Retinal pigment epithelial cell (primary cell): ENCODE data around the gene VASP.

ENCODE experiments used
- DNase-seq: peaks from one replicate; pipeline ENCODE4 v3.0.0-alpha.2; 2010; ENCODE audit warnings: low read depth
- H3K4me3 ChIP-seq: 2 replicates; pipeline ENCODE4 v1.5.1; 2011; ENCODE audit warnings: mild to moderate bottlenecking, low read length, control low read depth, moderate library complexity
- CTCF ChIP-seq: conservative IDR thresholded peaks from 2 replicates; pipeline ENCODE4 v1.5.1; 2011; ENCODE audit warnings: low read depth, low read length, control low read depth, inconsistent platforms

The VASP gene

DNA sequence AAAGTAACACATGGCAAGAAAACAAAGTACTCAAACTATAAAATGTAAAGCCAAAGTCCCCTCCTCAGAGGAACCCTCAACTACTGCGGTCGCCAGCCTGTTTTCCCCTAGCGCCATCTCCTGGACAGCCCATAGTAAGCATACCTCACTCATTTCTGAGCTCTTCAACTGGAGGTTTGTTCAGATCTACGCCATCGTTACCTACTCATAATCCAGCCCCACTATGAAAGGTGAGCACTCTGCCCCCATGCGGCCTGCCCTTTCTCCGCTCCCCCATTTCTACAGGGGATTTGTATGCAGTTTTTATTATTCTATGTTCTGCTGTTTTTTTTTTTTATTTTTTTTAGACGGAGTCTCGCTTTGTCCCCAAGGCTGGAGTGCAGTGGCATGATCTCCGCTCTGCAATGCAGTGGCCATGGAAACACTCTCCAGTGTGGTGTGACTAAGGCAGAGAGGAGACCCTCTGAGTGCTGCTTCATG, 51.2 kb downstream of the VASP start:
- peak; percentile 85 for TF ChIP-seq CTCF
- no peak overlapping the region for H3K4me3 ChIP-seq
- no peak for DNase-seq

GRCh38 chr19:45560038-45560437, 52.8 kb downstream of the VASP start:
- no peak for DNase-seq
- no peak overlapping the region for H3K4me3 ChIP-seq
- TF ChIP-seq CTCF, result no peak

- no peak for DNase-seq
- no peak overlapping the region for H3K4me3 ChIP-seq
- TF ChIP-seq CTCF, result no peak
Measured at GRCh38 chr19:45560686-45561085, 53.4 kb downstream of the VASP start.

DNA sequence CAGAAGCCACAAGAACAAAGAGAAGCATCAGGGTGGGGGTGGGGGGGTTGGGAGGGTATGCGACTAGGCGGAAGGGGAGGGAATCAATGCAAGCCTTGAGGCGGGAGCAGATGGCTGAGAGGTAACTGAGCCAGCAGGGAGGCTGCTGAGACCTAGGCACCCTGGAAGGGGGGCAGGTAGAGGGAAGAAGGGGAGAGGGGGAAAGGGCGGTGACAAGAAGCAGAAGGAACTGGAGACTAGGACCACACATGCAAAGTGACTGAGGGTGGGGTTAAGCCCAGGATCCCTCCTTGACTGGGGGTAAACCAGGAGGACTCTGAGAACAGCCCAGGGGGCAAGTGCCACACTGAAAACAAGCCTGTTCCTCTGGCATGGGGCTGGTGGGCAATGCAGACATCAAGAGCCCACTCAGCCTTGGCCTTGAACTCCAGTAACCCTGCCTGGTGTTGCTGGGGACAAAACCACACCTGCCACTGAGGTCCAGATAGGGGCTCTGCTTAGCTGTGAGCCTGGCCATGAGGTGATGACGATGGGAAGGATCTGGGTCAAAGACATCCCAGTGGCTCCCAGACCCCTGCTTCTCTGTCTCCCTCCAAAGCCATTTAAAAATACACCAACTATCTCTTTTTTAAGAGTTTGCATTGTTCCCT, 57.0 kb downstream of the VASP start:
- TF ChIP-seq CTCF, result no peak
- DNase-seq, result no peak
- no peak overlapping the region for H3K4me3 ChIP-seq

GRCh38 chr19:45567609-45568008, 60.3 kb downstream of the VASP start:
- no peak for DNase-seq
- no peak for TF ChIP-seq CTCF
- no peak overlapping the region for H3K4me3 ChIP-seq

DNA sequence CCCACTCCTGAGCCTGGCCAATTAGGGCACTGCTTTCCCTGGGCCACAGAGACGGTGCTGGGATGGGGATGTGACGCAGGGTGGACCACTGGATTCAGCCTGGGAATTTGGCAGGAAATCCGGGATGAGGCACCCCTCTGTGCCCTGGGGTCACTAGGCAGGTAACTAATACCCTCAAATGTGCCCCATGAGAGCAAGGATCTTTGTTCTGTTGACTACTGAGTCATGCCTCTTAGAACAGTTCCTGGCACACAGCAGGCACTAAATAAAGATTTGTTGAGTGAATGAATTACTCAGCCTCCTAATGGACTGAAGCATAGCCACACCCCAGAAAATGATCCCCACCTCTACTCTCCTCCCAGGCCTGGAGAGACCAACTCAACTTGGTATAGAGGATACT, 61.5 kb downstream of the VASP start:
- DNase-seq, result no peak
- no peak overlapping the region for H3K4me3 ChIP-seq
- TF ChIP-seq CTCF, result no peak

DNA sequence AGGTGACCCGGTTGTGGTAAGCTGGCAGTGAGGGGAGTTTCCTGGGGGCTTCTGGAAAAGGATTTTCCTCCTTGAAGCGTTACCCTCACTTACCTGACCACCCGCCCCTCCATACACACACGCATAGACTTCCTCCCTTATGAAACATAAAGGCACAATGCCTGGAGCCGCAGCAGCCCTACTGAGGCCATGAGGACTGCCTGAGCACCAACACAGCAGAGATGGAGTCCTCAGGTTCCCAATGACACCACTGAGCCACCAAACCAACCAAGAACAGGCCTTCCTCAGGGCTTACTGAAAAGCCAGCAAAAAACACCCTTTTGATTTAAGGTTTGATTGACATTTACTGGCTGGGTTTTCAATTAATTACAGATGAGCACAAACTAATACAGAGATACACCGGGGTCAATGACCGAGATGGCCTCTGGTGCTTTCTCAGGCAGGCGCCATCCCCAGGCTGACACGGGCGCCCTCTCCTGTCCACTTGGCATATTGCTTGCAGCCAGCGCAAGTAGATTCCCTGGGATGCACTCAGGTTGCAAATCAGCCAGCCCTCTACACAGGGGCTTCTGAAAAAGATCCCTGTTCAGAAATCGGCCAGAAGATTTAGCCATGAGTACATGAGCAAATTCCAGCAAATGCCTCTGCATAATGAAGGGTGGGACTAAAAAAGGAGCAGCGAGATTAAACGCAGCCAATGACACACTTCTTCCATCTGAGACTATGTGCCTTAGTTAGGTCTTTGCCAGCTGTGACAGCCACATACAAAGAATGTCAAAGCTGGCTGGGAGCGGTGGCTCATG, 62.5 kb downstream of the VASP start:
- no peak overlapping the region for H3K4me3 ChIP-seq
- no peak for DNase-seq
- peak; percentile 89 for TF ChIP-seq CTCF
